ENCODE data around the gene NUP133. TPM values are rescaled to one million over a fixed set of nuclear protein-coding genes. Genes with fewer than 3 reads are reported as not detected.
A peak's percentile ranks its signal among the peaks of the same experiment; 100 is the strongest.

NUP133 gene
- total RNA-seq, 2 experiments from 2014 or later: 36.9 to 38.2 TPM

DNA sequence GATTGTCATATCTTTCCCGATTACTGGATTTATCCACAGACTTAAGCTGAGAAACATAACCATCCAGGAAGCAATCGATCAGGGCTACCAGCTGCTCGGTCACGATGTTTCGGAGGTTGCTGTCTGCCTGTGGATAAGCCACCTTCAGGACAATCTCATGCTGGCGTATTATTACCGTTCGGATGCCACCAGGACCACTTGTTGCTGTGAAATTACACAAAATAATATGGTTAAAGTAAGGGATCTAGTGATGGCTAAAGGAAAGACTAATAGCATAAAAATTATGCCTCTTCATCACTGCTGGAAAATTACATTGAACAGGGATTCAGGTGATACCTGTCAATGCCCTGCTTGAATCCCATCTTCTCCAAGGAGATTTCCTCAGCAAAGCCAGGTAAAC is 43.5 kb downstream of the NUP133 start:
- ChIA-PET CTCF (interaction anchor here (1.7 kb wide), 1 partner anchor 206 kb away, joined by 5 read pairs; no protein-coding TSS in a partner anchor), POLR2A (no interaction called here)
- H3K4me3 Mint-ChIP-seq: no peak overlapping the region
- H3K27ac Mint-ChIP-seq: no peak overlapping the region
- no peaks in the 10 kb centered on the region for H3K4me1 Mint-ChIP-seq
- no peaks in the 10 kb centered on the region for H3K27me3 Mint-ChIP-seq
- DNase-seq: no peak
- H3K36me3 Mint-ChIP-seq (ENCODE audit: low read depth): peaks cover 63% of the 10 kb centered on the region
- H3K9me3 Mint-ChIP-seq: no peaks in the 10 kb centered on the region

DNA sequence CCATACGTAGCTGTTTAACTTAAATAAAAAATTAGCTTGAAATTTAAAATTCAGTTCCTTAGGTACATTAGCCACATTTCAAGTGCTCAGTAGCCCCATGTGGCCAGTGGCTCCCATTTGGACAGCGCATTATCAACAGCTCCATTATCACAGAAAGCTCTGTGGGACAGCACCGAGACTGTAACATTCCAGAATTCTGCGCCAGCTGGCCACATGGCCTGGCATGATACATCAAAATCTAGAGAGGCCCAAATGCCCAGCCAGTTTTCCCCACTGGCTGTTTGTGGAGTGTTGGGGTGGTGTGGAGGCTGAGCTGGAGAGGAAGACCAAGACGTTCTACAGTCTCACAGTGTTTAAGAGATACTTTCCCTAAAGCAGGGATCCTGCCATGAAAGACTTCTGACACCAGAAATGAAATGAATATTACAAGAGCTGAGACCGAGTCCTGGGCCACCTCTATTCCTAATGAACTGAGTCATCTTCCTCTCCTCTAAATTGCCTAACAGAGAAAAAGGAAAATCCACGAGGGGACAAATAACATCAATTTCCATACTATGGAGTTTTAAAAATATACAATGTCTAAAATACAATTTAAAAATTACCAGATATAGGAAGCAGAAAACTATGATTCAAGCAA is 47.0 kb downstream of the NUP133 start:
- no peak for DNase-seq
- no peak overlapping the region for H3K4me3 Mint-ChIP-seq
- no peak overlapping the region for H3K27ac Mint-ChIP-seq
- no peaks in the 10 kb centered on the region for H3K9me3 Mint-ChIP-seq
- peaks cover 3% of the 10 kb centered on the region for H3K4me1 Mint-ChIP-seq
- peaks cover 60% of the 10 kb centered on the region for H3K36me3 Mint-ChIP-seq (ENCODE audit: low read depth)
- ChIA-PET POLR2A (no interaction called here), CTCF (interaction anchor here (0.6 to 1.4 kb wide), 3 partner anchors 17 to 85 kb away, joined by 3 to 5 read pairs (median 4); no protein-coding TSS in a partner anchor)
- no peaks in the 10 kb centered on the region for H3K27me3 Mint-ChIP-seq

DNA sequence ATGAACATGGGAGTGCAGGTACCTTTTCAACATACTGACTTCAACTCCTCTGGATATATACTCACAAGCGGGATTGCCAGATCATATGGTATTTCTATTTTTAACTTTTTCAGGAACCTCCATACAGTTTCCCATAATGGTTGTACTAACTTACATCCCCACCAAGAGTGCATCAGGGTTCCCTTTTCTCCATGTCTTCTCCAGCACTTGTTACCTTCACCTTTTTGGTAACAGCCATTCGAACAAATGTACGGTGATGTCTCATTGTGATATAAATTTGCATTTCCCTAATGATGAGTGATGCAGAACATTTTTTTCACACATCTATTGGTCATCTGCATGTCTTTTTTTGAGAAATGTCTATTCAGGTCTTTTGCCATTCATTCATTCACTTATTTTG is 48.3 kb downstream of the NUP133 start:
- H3K4me3 Mint-ChIP-seq: no peak overlapping the region
- no peak for DNase-seq
- peaks cover 56% of the 10 kb centered on the region for H3K36me3 Mint-ChIP-seq (ENCODE audit: low read depth)
- H3K27ac Mint-ChIP-seq: no peak overlapping the region
- ChIA-PET CTCF (no interaction called here), POLR2A (no interaction called here)
- H3K4me1 Mint-ChIP-seq: peaks cover 6% of the 10 kb centered on the region
- H3K27me3 Mint-ChIP-seq: no peaks in the 10 kb centered on the region
- no peaks in the 10 kb centered on the region for H3K9me3 Mint-ChIP-seq

DNA sequence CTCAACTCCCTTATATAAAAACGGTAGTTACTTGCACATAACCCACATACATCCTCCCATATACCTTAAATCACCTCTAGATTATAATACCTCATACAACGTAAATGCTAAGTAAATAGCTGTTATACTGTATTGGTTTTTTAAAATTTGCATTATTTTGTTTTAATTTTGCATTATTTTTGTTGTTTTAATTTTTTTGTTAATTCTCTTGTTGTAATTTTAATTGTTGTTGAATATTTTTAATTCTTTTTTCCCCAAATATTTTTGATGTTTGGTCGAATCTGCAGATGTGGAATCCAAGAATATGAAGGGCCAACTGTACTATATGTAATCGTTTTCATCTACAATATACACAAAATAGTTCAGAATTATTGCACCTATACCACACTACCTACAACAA is 50.7 kb downstream of the NUP133 start:
- ChIA-PET CTCF (interaction anchor here (1.3 kb wide), 1 partner anchor 16 kb away, joined by 3 read pairs; no protein-coding TSS in a partner anchor), POLR2A (interaction anchor here (0.5 kb wide), 1 partner anchor 667 kb away, joined by 3 read pairs; no protein-coding TSS in a partner anchor)
- H3K36me3 Mint-ChIP-seq (ENCODE audit: low read depth): peaks cover 45% of the 10 kb centered on the region
- H3K4me3 Mint-ChIP-seq: no peak overlapping the region
- DNase-seq: no peak
- H3K27me3 Mint-ChIP-seq: no peaks in the 10 kb centered on the region
- H3K9me3 Mint-ChIP-seq: no peaks in the 10 kb centered on the region
- peaks cover 6% of the 10 kb centered on the region for H3K4me1 Mint-ChIP-seq
- no peak overlapping the region for H3K27ac Mint-ChIP-seq

DNA sequence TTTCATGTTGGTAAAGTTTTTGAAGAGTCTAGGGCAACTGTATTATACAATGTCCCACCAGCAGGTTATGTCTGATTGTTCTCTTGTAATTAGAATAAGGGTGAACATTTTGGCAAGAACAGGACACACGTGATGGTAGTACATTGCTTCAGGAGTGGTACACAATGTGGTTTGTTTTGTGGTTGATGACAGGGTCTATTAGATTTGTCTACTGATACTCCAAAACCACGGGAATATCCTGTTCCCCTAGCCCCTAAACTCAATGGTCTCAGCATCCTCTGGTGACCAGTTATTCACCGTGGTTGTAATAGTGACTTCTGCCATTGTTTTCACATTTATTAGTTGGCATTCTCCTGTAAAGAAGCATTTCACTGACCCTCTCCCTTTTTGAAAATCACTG is 52.1 kb downstream of the NUP133 start:
- Mint-ChIP-seq H3K27me3 (no peaks in the 10 kb centered on the region), H3K27ac (no peak overlapping the region), H3K4me1 (peaks cover 6% of the 10 kb centered on the region), H3K36me3 (ENCODE audit: low read depth) (peaks cover 42% of the 10 kb centered on the region), H3K4me3 (no peak overlapping the region), H3K9me3 (no peaks in the 10 kb centered on the region)
- no peak for DNase-seq
- CTCF ChIA-PET: interaction anchor here (1.3 kb wide), 1 partner anchor 15 kb away, joined by 3 read pairs; no protein-coding TSS in a partner anchor
- POLR2A ChIA-PET: no interaction called here

DNA sequence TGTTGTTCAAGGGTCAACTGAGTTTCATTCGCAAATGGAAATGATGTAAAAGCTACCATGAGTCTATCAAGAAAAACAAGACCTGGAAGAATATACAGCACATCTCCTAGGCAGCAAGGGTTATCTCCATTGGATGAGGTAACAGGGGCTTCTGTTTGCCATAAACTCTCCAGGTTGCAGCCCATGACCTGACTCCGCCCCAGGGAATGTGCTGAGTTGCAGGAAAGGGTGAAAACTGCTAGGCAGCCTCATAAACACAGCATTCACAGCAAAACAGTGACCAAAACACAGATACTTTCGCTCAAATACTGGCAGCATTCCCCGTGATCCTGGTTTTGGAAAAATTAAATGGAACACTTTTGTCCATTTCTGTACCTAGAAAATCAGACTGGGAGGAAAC is 54.1 kb downstream of the NUP133 start:
- POLR2A ChIA-PET: no interaction called here
- H3K27ac Mint-ChIP-seq: no peak overlapping the region
- peaks cover 6% of the 10 kb centered on the region for H3K4me1 Mint-ChIP-seq
- CTCF ChIA-PET: no interaction called here
- peaks cover 33% of the 10 kb centered on the region for H3K36me3 Mint-ChIP-seq (ENCODE audit: low read depth)
- no peaks in the 10 kb centered on the region for H3K9me3 Mint-ChIP-seq
- H3K27me3 Mint-ChIP-seq: no peaks in the 10 kb centered on the region
- no peak overlapping the region for H3K4me3 Mint-ChIP-seq
- no peak for DNase-seq

DNA sequence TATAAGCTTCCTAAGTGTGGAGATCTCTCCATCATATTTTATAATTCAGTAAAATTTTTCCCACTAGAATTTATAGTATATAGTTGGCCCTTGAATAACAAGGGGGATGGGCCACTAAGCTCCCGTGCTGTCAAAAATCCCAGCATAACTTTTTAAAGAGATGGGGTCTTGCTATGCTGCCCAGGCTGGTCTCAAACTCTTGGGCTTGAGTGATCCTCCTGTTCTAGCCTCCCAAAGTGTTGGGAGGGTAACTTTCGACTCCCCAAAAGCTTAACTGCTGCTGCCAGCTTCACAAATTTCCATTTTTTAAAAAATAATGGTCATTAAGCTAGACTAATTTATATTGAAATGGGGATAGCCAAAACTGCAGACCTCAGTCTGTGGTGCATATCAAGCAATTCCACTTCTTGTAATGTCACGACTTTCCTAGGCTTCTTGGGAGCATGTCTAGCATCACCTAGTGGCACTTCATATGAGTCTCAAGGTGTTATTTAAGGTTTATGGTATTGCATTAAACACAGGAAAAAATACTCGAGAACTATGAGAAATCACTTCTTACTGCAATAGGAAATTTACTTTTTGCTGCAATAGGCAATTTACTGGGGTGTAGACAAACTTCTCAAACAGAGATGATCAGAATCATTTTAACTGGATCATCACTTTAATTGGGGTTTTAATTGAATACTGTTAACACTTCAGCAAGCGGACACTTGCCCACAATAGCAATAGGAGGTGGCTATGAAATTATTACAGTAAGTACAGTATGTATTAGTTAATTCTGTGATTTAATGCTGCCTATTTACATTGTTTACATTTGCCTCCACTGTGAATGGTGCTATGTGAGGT is 55.0 kb downstream of the NUP133 start:
- no peak for DNase-seq
- Mint-ChIP-seq H3K4me1 (peaks cover 6% of the 10 kb centered on the region), H3K27me3 (no peaks in the 10 kb centered on the region), H3K36me3 (ENCODE audit: low read depth) (peaks cover 39% of the 10 kb centered on the region), H3K9me3 (no peaks in the 10 kb centered on the region), H3K27ac (no peak overlapping the region), H3K4me3 (no peak overlapping the region)
- ChIA-PET CTCF (interaction anchor here (1.0 to 2.1 kb wide), 6 partner anchors 11 to 195 kb away, joined by 3 to 10 read pairs (median 3); no protein-coding TSS in a partner anchor), POLR2A (interaction anchor here (1.2 kb wide), 1 partner anchor 12 kb away, joined by 4 read pairs; no protein-coding TSS in a partner anchor)

DNA sequence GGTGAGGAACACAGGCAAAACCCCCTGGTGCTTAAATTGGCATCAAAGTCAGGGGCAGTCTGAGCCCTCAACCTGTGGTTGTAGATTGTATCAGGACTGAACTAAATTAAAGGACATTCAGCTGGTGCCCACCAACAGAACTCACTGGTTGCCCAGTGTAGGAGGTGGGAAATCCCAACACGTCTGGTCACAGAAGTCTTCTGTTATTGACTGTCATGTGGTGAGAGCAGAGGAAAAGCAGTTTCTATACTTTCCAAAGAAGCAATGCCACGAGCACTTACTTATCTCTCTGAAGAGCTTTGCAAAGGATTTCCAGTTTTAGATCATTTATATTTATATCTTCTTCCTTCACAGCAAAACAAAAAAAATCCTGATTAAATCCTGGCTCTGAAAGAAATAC is 59.3 kb downstream of the NUP133 start:
- CTCF ChIA-PET: no interaction called here
- DNase-seq: no peak
- POLR2A ChIA-PET: interaction anchor here (0.6 kb wide), 1 partner anchor 33 kb away, joined by 3 read pairs; no protein-coding TSS in a partner anchor
- Mint-ChIP-seq H3K36me3 (ENCODE audit: low read depth) (peaks cover 54% of the 10 kb centered on the region), H3K27me3 (no peaks in the 10 kb centered on the region), H3K4me1 (no peaks in the 10 kb centered on the region), H3K9me3 (no peaks in the 10 kb centered on the region), H3K27ac (no peak overlapping the region), H3K4me3 (no peak overlapping the region)

DNA sequence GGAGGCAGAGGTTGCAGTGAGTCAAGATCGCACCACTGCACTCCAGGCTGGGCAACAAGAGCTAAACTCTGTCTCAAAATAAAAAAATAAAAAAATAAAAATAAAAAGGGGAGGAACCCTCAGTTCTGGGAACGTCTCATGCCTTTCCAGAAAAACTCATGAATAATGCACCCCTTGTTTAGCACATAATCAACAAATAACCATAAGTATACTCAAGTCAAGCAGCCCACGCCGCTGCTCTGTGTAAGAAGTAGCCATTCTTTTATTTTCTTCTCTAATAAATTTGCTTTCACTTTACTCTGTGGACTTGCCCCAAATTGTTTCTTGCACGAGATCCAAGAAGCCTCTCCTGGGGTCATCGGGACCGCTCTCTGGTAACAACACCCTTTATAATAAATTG is 59.8 kb downstream of the NUP133 start:
- H3K4me3 Mint-ChIP-seq: no peak overlapping the region
- no peak overlapping the region for H3K27ac Mint-ChIP-seq
- no peak for DNase-seq
- POLR2A ChIA-PET: interaction anchor here (0.6 kb wide), 1 partner anchor 33 kb away, joined by 3 read pairs; no protein-coding TSS in a partner anchor
- H3K36me3 Mint-ChIP-seq (ENCODE audit: low read depth): peaks cover 54% of the 10 kb centered on the region
- no peaks in the 10 kb centered on the region for H3K9me3 Mint-ChIP-seq
- no peaks in the 10 kb centered on the region for H3K4me1 Mint-ChIP-seq
- CTCF ChIA-PET: no interaction called here
- H3K27me3 Mint-ChIP-seq: no peaks in the 10 kb centered on the region

DNA sequence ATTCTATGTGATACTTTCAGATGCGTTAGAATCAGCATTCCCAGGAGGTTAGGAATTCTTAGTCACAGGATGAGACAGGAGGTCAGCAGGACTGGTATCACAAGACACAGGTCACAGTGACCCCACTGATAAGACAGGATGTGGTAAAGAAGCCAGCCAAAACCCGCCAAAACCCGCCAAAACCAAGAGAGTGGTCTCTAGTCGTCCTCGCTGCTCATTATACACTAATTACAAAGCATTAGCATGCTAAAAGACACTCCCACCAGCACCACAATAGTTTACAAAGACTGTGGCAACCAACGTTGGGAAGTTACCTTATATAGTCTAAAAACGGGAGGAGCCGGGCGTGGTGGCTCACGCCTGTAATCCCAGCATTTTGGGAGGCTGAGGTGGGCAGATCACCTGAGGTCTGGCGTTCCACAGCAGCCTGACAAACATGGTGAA is 60.3 kb downstream of the NUP133 start:
- peaks cover 58% of the 10 kb centered on the region for H3K36me3 Mint-ChIP-seq (ENCODE audit: low read depth)
- no peak overlapping the region for H3K27ac Mint-ChIP-seq
- CTCF ChIA-PET: no interaction called here
- no peak overlapping the region for H3K4me3 Mint-ChIP-seq
- H3K27me3 Mint-ChIP-seq: no peaks in the 10 kb centered on the region
- DNase-seq: no peak
- no peaks in the 10 kb centered on the region for H3K4me1 Mint-ChIP-seq
- H3K9me3 Mint-ChIP-seq: no peaks in the 10 kb centered on the region
- POLR2A ChIA-PET: no interaction called here

DNA sequence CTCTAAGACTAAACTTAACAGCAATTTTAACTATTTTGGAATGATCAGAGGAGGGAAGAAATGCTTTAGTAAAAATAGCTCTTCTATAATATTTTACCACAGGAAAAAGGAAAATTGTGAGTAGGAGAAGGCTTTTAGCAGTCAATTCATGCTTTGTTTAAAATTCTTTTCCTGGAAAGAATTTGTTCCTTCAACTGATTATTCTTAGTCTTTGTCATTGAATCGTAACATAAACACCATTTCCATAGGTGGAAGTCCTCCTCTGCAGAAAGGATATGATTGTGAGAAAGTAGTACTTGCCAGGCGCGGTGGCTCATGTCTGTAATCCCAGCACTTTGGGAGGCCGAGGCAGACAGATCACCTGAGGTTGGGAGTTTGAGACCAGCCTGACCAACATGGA is 62.3 kb downstream of the NUP133 start:
- Mint-ChIP-seq H3K27ac (no peak overlapping the region), H3K36me3 (ENCODE audit: low read depth) (peaks cover 57% of the 10 kb centered on the region), H3K4me3 (no peak overlapping the region), H3K9me3 (no peaks in the 10 kb centered on the region), H3K27me3 (peaks cover under 1% of the 10 kb centered on the region), H3K4me1 (peaks cover 12% of the 10 kb centered on the region)
- DNase-seq: no peak
- ChIA-PET CTCF (interaction anchor here (3.1 kb wide), 1 partner anchor 37 kb away, joined by 11 read pairs; no protein-coding TSS in a partner anchor), POLR2A (no interaction called here)

DNA sequence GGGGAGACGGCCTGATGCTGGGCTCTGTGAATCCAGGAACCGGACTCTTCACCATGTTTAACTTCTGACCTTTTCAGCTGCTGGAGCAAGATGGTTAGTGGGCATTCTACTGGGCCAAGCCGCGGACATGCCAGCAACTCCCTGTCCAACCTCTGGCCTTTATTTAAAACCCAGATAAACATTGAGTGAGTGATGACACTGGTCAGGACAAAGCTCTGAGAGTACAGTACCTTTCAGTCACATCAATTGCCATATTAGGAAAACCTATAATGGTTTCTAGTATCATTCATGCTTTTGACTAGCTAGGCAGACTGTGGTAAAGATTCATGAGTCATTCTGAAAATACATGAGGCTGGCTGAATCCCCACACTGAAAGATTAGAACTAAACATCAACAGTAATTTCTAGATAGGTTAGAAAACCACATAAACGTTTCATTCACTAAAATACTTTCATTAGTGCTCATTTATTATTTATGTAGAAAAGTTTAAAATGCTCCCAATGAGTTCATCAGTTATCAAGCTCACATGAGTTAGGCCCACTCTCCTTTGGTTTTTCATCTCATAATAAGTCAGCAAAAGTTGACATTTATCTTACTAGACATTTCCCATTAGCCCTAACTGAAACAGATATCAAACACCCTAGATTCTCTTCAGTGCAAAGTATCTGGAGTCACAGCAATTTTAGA is 67.1 kb downstream of the NUP133 start:
- peaks cover 23% of the 10 kb centered on the region for H3K4me1 Mint-ChIP-seq
- no peaks in the 10 kb centered on the region for H3K9me3 Mint-ChIP-seq
- peaks cover 24% of the 10 kb centered on the region for H3K27me3 Mint-ChIP-seq
- POLR2A ChIA-PET: interaction anchor here (0.7 to 2.0 kb wide), 9 partner anchors 10 to 794 kb away, joined by 3 to 12 read pairs (median 4); partner anchors contain the start of genes ABCB10, CCSAP and RAB4A
- peak overlapping the region; percentile 58 for H3K27ac Mint-ChIP-seq
- DNase-seq: no peak
- no peak overlapping the region for H3K4me3 Mint-ChIP-seq
- H3K36me3 Mint-ChIP-seq (ENCODE audit: low read depth): peaks cover 53% of the 10 kb centered on the region
- CTCF ChIA-PET: interaction anchor here (0.8 to 2.7 kb wide), 11 partner anchors 10 to 706 kb away, joined by 3 to 10 read pairs (median 3); partner anchors contain the start of gene CCSAP
